D721Med (cell line): ENCODE measurements around the gene CCDC12.
A peak's percentile ranks its signal among the peaks of the same experiment; 100 is the strongest.

ENCODE experiments used
- DNase-seq: peaks from one replicate; pipeline ENCODE4 v3.0.0; 2011; ENCODE audit warnings: low spot score; ENCODE audit not compliant: insufficient read length
- FAIRE-seq: peaks from 2 replicates; lab custom pipeline; 2011; peaks lifted over from hg19 to GRCh38; lab: Jason Lieb, UNC
- TF ChIP-seq, protein P1 (sequence below): IDR thresholded peaks from 2 replicates; pipeline ENCODE4 v1.5.1; 2012; ENCODE audit warnings: mild to moderate bottlenecking, control low read depth; ENCODE audit not compliant: insufficient read depth; ENCODE audit errors: missing control alignments

Gene CCDC12

DNA sequence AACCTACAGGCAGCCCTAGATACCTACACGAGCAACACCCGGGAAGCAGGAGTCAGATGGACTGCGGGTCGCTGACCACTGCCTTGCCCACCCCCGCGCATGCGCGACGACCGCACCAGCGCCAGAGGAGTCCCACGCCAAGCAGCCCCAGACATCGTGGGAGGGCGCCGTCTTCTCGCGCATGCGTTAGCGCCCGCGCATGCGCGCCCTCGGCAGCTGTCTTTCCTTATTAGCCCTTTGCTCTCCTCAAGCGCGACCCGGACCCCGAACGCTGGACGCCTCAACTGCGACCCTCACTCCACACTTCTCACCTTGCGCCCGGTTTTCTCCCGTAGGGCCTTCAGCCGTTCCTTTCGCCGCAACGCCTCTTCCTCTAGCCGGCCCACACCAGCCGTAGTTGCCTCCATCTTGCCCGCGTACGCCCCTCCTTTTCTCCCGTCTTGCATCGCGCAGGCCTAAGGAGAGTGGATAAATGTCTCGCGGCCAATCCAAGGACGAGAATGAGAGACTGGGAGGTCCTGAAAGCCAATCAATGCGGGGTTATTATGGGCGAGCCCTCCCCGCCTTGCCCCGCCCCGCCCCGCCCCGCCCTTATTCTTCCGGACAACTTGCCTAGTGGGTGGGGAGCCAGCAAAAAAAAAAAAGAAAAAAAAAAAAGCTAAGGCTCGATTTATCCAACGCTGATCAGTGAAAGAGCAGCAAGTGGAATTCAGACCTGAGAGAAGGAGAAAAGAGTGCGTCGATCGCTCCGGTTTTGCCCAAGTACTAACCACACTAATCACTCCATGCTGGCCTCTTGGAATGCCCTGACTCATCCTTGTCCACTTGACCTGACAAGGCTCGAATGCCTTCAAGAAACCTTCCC, at the start of gene CCDC12:
Gene CCDC12 (minus strand): TSS at position 420 of the 865 bp plus-strand sequence. CDS start 13 bp downstream, at position 407.
- DNase-seq (peak; percentile 98), FAIRE-seq (no peak)
- TF ChIP-seq, protein P1, sequence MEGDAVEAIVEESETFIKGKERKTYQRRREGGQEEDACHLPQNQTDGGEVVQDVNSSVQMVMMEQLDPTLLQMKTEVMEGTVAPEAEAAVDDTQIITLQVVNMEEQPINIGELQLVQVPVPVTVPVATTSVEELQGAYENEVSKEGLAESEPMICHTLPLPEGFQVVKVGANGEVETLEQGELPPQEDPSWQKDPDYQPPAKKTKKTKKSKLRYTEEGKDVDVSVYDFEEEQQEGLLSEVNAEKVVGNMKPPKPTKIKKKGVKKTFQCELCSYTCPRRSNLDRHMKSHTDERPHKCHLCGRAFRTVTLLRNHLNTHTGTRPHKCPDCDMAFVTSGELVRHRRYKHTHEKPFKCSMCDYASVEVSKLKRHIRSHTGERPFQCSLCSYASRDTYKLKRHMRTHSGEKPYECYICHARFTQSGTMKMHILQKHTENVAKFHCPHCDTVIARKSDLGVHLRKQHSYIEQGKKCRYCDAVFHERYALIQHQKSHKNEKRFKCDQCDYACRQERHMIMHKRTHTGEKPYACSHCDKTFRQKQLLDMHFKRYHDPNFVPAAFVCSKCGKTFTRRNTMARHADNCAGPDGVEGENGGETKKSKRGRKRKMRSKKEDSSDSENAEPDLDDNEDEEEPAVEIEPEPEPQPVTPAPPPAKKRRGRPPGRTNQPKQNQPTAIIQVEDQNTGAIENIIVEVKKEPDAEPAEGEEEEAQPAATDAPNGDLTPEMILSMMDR, result no peak

GRCh38 chr3:47024932-47025331, 48.4 kb upstream of the CCDC12 start:
- TF ChIP-seq, protein P1, result no peak
- no peak for FAIRE-seq
- no peak for DNase-seq

DNA sequence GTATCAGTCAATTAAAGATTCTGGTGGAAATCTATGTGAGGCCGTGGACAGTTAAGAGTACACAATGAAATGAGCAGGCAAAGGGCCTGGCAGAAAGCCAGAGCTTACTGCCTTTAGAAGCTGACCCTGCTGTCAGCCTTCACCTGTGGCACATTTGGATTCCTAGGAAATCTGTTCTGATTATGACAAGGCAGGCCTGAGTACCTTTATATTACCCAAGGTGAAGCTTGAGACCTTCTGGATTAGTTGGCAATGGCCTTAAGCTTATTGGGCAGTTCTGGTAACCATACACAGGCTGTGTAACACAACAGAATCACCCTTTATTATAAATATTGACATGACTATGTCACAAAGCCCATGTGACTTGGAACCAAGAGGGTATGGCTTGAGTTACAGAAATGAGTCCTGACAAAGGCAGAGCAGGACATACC, 46.1 kb upstream of the CCDC12 start:
- TF ChIP-seq, protein P1, result no peak
- FAIRE-seq, result no peak
- no peak for DNase-seq

GRCh38 chr3:47020311-47020710, 43.8 kb upstream of the CCDC12 start:
- TF ChIP-seq, protein P1, result no peak
- FAIRE-seq (no peak), DNase-seq (no peak)

- FAIRE-seq (no peak), DNase-seq (no peak)
- TF ChIP-seq, protein P1, result no peak
Observed at GRCh38 chr3:47019201-47019600, 42.7 kb upstream of the CCDC12 start.

DNA sequence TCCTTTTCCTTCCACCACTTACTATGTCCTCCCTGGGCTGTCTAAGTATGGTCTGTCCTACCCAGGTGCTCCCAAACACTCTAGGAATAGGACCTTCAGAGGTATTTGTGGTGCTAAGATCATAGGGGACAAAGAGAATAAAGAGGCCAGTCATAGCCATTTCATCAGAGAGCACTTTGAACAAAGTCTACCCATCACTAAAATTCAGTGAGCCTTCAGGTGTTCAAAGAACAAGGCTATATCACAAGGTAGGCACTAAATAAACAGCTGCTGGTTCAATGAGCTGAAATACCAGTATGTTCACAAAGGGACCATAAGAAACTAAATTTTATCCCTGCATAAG, 41.7 kb upstream of the CCDC12 start:
- TF ChIP-seq, protein P1, result no peak
- FAIRE-seq (no peak), DNase-seq (no peak)

DNA sequence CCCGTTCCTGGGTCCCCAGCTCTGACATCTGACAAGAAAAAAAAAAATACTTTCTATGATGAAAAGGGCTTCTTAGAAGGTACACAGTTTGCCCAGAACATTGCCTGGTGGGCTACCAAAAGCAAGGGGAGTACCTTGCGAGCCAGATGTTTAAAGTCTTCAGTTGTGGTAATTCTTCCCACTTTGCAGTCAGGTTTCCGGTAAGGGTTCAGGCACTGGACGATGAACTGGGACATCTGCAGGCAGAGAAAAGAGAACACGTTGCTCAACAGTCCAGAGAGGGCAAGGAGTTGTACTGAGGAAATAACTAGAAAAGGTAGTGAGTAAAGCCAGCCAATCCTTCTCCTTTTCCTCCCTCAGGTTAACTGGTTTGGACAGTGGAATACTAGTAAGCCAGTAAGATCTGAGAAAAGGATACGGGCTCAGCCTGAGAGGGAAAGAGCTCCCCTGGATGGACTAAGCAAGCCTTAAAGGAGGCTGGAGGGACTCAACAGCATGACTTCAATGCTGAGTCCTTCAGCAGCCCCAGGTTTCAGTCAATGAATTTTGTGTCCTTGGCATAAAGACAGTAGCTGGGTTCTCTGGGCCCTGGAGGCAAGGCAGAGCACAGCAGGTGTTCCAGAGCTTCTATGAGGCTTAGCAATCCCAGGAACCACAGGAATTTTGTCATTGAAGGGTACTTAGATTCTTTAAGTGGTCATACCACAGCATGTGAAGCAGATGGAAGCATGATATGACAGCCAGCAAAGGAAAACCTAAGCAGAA, 41.1 kb upstream of the CCDC12 start:
- FAIRE-seq (no peak), DNase-seq (no peak)
- TF ChIP-seq, protein P1, result no peak
